ENCODE measurements around the gene MRPL20.

GRCh38 chr1:1434824-1435105 is 27.7 kb upstream of the MRPL20 start:
- TF ChIP-seq CTCF (optimal IDR thresholded peaks at IDR 0.05 in 1 of 3, IDR thresholded peaks at IDR 0.05 in 1 of 3, conservative IDR thresholded peaks at IDR 0.05 in 1 of 3; ENCODE audit: extremely low read depth in 1 of 3, insufficient read depth in 2 of 3, low read length in 3 of 3) (no peak), EZH2 (IDR thresholded peaks at IDR 0.05; ENCODE audit: low read length) (no peak)

Data from keratinocyte (primary cell).